Coronary artery (tissue), 2 donors: ENCODE results near the gene AXL.
"Not testable (repeated sequence)": the region's sequence is repeated elsewhere in the genome, so short reads cannot be mapped to it uniquely, and the experiment has no call there.

Experiments used
- DNase-seq: peaks from one replicate; pipeline ENCODE4 v3.0.0-alpha.2; 2017; ENCODE audit warnings: low spot score
- H3K27ac ChIP-seq, 2 donors: fragments of 200-600 bp; sonication (generic); one replicate each; pipeline ENCODE4 v1.5.1; 2016 to 2019
- H3K4me3 ChIP-seq: fragments of 200-600 bp; sonication (generic); 2 replicates; pipeline ENCODE4 v1.5.1; 2016; ENCODE audit warnings: mild to moderate bottlenecking, moderate library complexity
- CTCF ChIP-seq: fragments of 200-600 bp; sonication (generic); IDR thresholded peaks from one replicate; pipeline ENCODE4 v1.5.1; 2019; ENCODE audit warnings: antibody characterized with exemption

Gene AXL

GRCh38 chr19:41223431-41224234 lies 4.6 kb downstream of the AXL start:
- DNase-seq = peak; percentile 87
- TF ChIP-seq CTCF = no peak
- H3K4me3 ChIP-seq = peak overlapping the region; percentile 41
- H3K27ac ChIP-seq = peak overlapping the region; percentile 93 to 95

GRCh38 chr19:41224632-41225031 lies 5.6 kb downstream of the AXL start:
- DNase-seq = no peak
- no peak for TF ChIP-seq CTCF
- Histone ChIP-seq H3K27ac (peak overlapping the region; percentile 93 to 95), H3K4me3 (no peak overlapping the region)

GRCh38 chr19:41225238-41226052 lies 6.4 kb downstream of the AXL start:
- no peak for TF ChIP-seq CTCF

GRCh38 chr19:41226053-41226873 lies 7.2 kb downstream of the AXL start:
- peak overlapping the region; percentile 68 for H3K4me3 ChIP-seq
- TF ChIP-seq CTCF = no peak
- H3K27ac ChIP-seq = peak overlapping the region; percentile 93 to 95
- peak; percentile 91 for DNase-seq

More at GRCh38 chr19:41225238-41226052, 6.4 kb downstream of the AXL start:
- peak overlapping the region; percentile 93 to 95 for H3K27ac ChIP-seq
- peak overlapping the region; percentile 68 for H3K4me3 ChIP-seq
- peak; percentile 93 for DNase-seq

GRCh38 chr19:41226874-41227390 lies 7.9 kb downstream of the AXL start:
- Histone ChIP-seq H3K4me3 (peak overlapping the region; percentile 68), H3K27ac (peak overlapping the region; percentile 93 to 95)
- no peak for DNase-seq
- no peak for TF ChIP-seq CTCF

- no peak overlapping the region for H3K27ac ChIP-seq
- no peak for DNase-seq
- no peak for TF ChIP-seq CTCF
- no peak overlapping the region for H3K4me3 ChIP-seq
These were observed 9.5 kb downstream of the AXL start for GRCh38 chr19:41228486-41228885.

- not testable (repeated sequence) for DNase-seq, H3K4me3 ChIP-seq
- peak overlapping the region in 1 of 2 donors; percentile 6 for H3K27ac ChIP-seq
These were observed 10.3 kb downstream of the AXL start for GRCh38 chr19:41229338-41229737.
